GM06990 (cell line): ENCODE measurements around the gene TGOLN2.

Experiments used
- DNase-seq: peaks from one replicate; pipeline ENCODE4 v3.0.0-alpha.2; 2011; ENCODE audit not compliant: insufficient read length; ENCODE audit errors: extremely low read depth
- H3K27me3 ChIP-seq: replicated peaks from 2 replicates; pipeline ENCODE4 v1.6.0; 2011; ENCODE audit warnings: low read length; ENCODE audit not compliant: control insufficient read depth, insufficient read depth
- H3K36me3 ChIP-seq: 2 replicates; pipeline ENCODE4 v1.5.1; 2011; ENCODE audit warnings: low read length; ENCODE audit not compliant: control insufficient read depth, insufficient read depth
- H3K4me3 ChIP-seq: replicated peaks from 2 replicates; pipeline ENCODE4 v1.5.1; 2011; ENCODE audit warnings: low read depth, mild to moderate bottlenecking, control low read depth, low read length
- TF ChIP-seq, protein P1 (sequence below): IDR thresholded peaks from 2 replicates; pipeline ENCODE4 v1.5.1; 2011; ENCODE audit warnings: low read length, control low read depth, mild to moderate bottlenecking, inconsistent platforms; ENCODE audit not compliant: insufficient read depth, poor library complexity, severe bottlenecking

TGOLN2 gene

DNA sequence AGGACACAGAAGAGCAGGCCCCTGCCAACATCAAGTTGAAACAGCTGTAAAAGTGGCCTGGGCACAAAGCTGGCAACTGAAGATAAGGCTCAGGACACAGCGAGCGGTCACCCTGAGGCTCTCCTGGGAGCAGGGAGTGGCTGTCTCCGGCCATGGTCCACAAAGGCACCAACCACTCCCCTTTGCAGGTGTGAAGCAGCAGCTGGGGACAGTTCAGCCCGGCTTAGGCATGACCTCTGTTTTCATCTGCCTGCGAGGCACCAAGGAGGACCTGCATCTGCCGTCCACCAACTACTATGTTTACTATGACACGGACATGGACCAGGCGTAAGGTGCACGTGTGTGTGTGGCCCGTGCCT, 12.9 kb downstream of the TGOLN2 start:
- Histone ChIP-seq H3K36me3 (peaks cover 10% of the 10 kb centered on the region), H3K27me3 (no peaks in the 10 kb centered on the region), H3K4me3 (no peak overlapping the region)
- TF ChIP-seq, protein P1, sequence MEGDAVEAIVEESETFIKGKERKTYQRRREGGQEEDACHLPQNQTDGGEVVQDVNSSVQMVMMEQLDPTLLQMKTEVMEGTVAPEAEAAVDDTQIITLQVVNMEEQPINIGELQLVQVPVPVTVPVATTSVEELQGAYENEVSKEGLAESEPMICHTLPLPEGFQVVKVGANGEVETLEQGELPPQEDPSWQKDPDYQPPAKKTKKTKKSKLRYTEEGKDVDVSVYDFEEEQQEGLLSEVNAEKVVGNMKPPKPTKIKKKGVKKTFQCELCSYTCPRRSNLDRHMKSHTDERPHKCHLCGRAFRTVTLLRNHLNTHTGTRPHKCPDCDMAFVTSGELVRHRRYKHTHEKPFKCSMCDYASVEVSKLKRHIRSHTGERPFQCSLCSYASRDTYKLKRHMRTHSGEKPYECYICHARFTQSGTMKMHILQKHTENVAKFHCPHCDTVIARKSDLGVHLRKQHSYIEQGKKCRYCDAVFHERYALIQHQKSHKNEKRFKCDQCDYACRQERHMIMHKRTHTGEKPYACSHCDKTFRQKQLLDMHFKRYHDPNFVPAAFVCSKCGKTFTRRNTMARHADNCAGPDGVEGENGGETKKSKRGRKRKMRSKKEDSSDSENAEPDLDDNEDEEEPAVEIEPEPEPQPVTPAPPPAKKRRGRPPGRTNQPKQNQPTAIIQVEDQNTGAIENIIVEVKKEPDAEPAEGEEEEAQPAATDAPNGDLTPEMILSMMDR = no peak
- DNase-seq = no peak

- DNase-seq = no peak
- Histone ChIP-seq H3K4me3 (no peak overlapping the region), H3K27me3 (no peaks in the 10 kb centered on the region), H3K36me3 (peaks cover 7% of the 10 kb centered on the region)
- TF ChIP-seq, protein P1 = no peak
These were observed 15.4 kb downstream of the TGOLN2 start for GRCh38 chr2:85312404-85312803.

DNA sequence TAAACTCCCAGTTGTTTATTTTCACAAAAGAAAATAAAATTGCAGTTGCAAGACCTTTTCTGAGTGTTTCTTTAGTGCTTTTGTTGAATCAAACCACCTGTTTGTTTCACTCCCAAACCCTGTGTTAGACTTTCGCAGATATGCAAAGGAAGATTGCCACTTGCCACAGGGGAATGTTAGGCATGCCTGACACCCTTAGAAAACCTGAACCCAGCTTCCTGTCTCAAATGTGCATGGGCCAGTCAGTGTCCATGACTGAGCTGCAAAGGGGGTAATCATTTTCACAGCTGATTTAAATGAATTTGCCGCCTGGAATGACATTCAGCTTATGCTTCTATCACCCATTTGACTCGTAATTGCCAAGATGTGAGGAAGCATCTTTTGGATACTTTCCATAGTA, 17.5 kb downstream of the TGOLN2 start:
- Histone ChIP-seq H3K36me3 (peaks cover 2% of the 10 kb centered on the region), H3K27me3 (no peaks in the 10 kb centered on the region), H3K4me3 (no peak overlapping the region)
- DNase-seq = no peak
- TF ChIP-seq, protein P1 = no peak

GRCh38 chr2:85309699-85310321, 18.0 kb downstream of the TGOLN2 start:
- H3K27me3 ChIP-seq = 0 out of 2 replicates have a peak, but pooled peaks cover 1% of the 10 kb centered on the region
- H3K36me3 ChIP-seq = peaks cover 2% of the 10 kb centered on the region
- TF ChIP-seq, protein P1 = no peak
- no peak overlapping the region for H3K4me3 ChIP-seq
- DNase-seq = no peak

DNA sequence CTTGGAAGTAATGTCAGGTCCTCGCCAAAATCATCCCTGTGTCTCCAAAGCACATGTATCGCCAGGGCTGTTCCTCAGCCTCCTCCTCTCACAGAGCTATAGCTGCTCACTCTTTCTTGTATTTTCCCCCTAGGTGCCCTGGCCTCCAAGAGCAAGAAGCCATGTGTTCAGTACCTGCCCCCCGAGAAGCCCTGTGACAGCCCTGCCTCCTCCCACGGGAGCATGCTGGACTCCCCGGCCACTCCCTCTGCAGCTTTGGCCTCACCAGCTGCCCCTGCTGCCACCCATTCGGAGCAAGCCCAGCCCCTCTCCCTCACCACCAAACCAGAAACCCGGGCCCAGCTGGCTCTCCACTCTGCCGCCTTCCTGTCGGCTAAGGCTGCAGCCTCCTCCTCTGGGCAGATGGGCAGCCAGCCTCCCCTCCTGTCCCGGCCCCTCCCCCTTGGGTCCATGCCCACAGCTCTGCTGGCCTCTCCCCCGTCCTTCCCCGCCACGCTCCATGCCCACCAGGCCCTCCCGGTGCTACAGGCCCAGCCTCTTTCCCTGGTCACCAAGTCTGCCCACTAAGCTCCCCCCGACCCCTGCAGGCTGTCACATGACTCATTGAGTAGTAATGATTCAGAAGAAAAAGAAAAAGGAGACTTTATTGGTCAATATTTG, 18.8 kb downstream of the TGOLN2 start:
- Histone ChIP-seq H3K27me3 (peaks cover 2% of the 10 kb centered on the region; the same call in 1 of the 2 replicates), H3K36me3 (no peaks in the 10 kb centered on the region; the same call in 1 of the 2 replicates), H3K4me3 (no peak overlapping the region)
- no peak for DNase-seq
- TF ChIP-seq, protein P1 = no peak
